Lung (tissue), 12 donors: Measurements from ENCODE around the gene SFXN1. TPM values are rescaled to one million over a fixed set of nuclear protein-coding genes. Genes with fewer than 3 reads are reported as not detected.

Experiments used
- ATAC-seq: fragments of 200-7000 bp; cut with Tn5 transposase; one replicate; pipeline ENCODE4 v1.9.1; 2020; ENCODE audit warnings: moderate number of reproducible peaks; ENCODE audit not compliant: insufficient read depth, low FRiP score
- DNase-seq, 3 donors: peaks; one replicate each; pipeline ENCODE4 v3.0.0-alpha.2; 2013 to 2017
- H3K27ac ChIP-seq, 2 donors: one replicate each; pipeline ENCODE4 v1.5.1; 2013; ENCODE audit warnings: mild to moderate bottlenecking in 2 of 2, moderate library complexity in 2 of 2, control low read depth in 1 of 2, inconsistent platforms in 1 of 2, low read depth in 1 of 2, low read length in 1 of 2
- H3K27me3 ChIP-seq, 3 donors: one replicate each; pipeline ENCODE4 v1.5.1; 2013; ENCODE audit warnings: low read length in 2 of 3; ENCODE audit not compliant: control insufficient read depth in 3 of 3, insufficient read depth in 3 of 3
- H3K36me3 ChIP-seq, 4 donors: one replicate each; pipeline ENCODE4 v1.5.1; 2013; ENCODE audit warnings: low read length in 4 of 4, mild to moderate bottlenecking in 1 of 4, moderate library complexity in 1 of 4; ENCODE audit not compliant: control insufficient read depth in 4 of 4, insufficient read depth in 4 of 4
- H3K4me1 ChIP-seq, 5 donors: one replicate each; pipeline ENCODE4 v1.5.1; 2013; ENCODE audit warnings: low read length in 5 of 5, mild to moderate bottlenecking in 2 of 5, moderate library complexity in 1 of 5; ENCODE audit not compliant: control insufficient read depth in 5 of 5, insufficient read depth in 5 of 5
- H3K4me3 ChIP-seq: one replicate; pipeline ENCODE4 v1.5.1; 2013; ENCODE audit warnings: mild to moderate bottlenecking, control low read depth, moderate library complexity
- H3K9ac ChIP-seq, 2 donors: one replicate each; pipeline ENCODE4 v1.5.1; 2013; ENCODE audit warnings: low read length in 2 of 2, control low read depth in 1 of 2; ENCODE audit not compliant: insufficient read depth in 1 of 2
- H3K9me3 ChIP-seq, 4 donors: one replicate each; pipeline ENCODE4 v1.5.1; 2013; ENCODE audit warnings: low read length in 3 of 4, mild to moderate bottlenecking in 1 of 4, moderate library complexity in 1 of 4; ENCODE audit not compliant: control insufficient read depth in 4 of 4, insufficient read depth in 3 of 4
- CTCF ChIP-seq: IDR thresholded peaks from 2 replicates; pipeline ENCODE4 v1.5.1; 2012; ENCODE audit warnings: mild to moderate bottlenecking; ENCODE audit errors: control extremely low read depth, extremely low read depth
- whole genome bisulfite sequencing, 2 donors: extraction: QIAGEN DNeasy Blood & Tissue Kit; methylation state at CpG; one replicate each; pipeline ENCODE4 v1.1.7; 2013; 5-methylcytosine and 5-hydroxymethylcytosine counted together
- polyA plus RNA-seq, 2 donors: library from polyadenylated mRNA; stranded (reverse); fragments of 200-250 nt; gene quantifications; one replicate each; pipeline ENCODE4 v1.2.1, GENCODE V29; 2013
- total RNA-seq, 2 donors: library from RNA; depleted of rRNA in 1 of 2; stranded (reverse); fragments of >200 nt in 1 of 2; gene quantifications; one replicate each; pipeline ENCODE4 v1.2.1, GENCODE V29; 2014 to 2021
- donor health status: control.
- donor health status: control.
- donor health status: Bipolar disorder and iron deficiency.
- donor health status: healthy.
- donor health status: DM: yes; HTN: yes; CAD: no.

SFXN1 gene
- total and polyA plus RNA-seq, 4 donors = 5.7 to 42.2 (median 19.0) TPM

DNA sequence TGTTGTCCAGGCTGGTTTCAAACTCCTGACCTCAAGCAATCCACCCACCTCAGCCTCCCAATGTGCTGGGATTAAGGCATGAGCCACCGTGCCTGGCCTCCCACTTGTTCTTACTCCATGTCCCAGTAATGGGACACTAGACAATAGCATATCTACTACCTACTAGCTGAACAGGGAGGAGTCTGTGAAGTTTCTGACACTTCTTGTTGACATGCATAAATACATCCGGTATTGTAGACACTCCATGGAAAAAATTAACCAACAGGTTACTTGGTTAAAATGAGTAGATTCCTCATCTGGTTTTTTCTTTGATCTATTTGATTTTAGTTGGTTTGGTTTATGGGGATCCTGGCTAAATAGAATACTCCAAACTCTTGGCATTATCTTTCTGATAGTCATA lies 88.3 kb downstream of the SFXN1 start:
- no peaks in the 10 kb centered on the region for H3K4me1 ChIP-seq
- no peak for TF ChIP-seq CTCF
- H3K9ac ChIP-seq = no peak overlapping the region
- H3K36me3 ChIP-seq = no peaks in the 10 kb centered on the region
- WGBS, 2 donors = 80 to 91% methylated on average over 2 of the region's 2 CpGs
- H3K27me3 ChIP-seq = peaks cover 0 to 2% (median 2%) of the 10 kb centered on the region in 3 donors
- H3K4me3 ChIP-seq = no peak overlapping the region
- DNase-seq (no peak), ATAC-seq (no peak)
- no peaks in the 10 kb centered on the region for H3K9me3 ChIP-seq
- no peak overlapping the region for H3K27ac ChIP-seq

DNA sequence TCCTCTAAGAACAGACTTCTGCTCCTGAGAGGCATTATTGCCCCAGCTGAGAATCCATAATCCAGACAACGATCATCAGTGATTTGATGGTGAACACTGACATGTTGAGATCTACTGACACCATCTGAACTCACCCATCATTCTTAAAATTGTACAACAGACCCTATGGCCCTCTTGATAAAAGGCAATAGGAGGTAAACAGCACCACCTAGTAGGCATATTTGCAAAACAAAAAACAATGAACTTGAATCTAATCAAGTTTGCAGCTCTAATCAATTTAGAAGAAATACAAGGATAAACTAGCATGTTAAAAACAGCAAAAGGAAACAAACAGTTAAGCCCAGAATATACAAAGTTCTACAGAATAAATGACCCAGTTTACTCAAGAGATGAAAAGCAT lies 89.6 kb downstream of the SFXN1 start:
- no peak overlapping the region for H3K4me3 ChIP-seq
- no peaks in the 10 kb centered on the region for H3K4me1 ChIP-seq
- no peaks in the 10 kb centered on the region for H3K36me3 ChIP-seq
- no peak overlapping the region for H3K9ac ChIP-seq
- no peak for TF ChIP-seq CTCF
- WGBS, 2 donors = 69 to 78% methylated on average over 1 of the region's 1 CpG
- H3K27me3 ChIP-seq = peaks cover 0 to 4% (median 2%) of the 10 kb centered on the region in 3 donors
- ATAC-seq (no peak), DNase-seq (no peak)
- no peak overlapping the region for H3K27ac ChIP-seq
- no peaks in the 10 kb centered on the region for H3K9me3 ChIP-seq

- no peaks in the 10 kb centered on the region for H3K9me3 ChIP-seq
- H3K9ac ChIP-seq = no peak overlapping the region
- WGBS, 2 donors = 91 to 94% methylated on average over 4 of the region's 4 CpGs
- peaks cover 0 to 11% (median 4%) of the 10 kb centered on the region in 3 donors for H3K27me3 ChIP-seq
- DNase-seq = no peak
- no peaks in the 10 kb centered on the region for H3K36me3 ChIP-seq
- no peak overlapping the region for H3K27ac ChIP-seq
- no peak for TF ChIP-seq CTCF
- H3K4me1 ChIP-seq = no peaks in the 10 kb centered on the region
- no peak overlapping the region for H3K4me3 ChIP-seq
- ATAC-seq = no peak
Observed at GRCh38 chr5:175569701-175570100, 91.3 kb downstream of the SFXN1 start.

DNA sequence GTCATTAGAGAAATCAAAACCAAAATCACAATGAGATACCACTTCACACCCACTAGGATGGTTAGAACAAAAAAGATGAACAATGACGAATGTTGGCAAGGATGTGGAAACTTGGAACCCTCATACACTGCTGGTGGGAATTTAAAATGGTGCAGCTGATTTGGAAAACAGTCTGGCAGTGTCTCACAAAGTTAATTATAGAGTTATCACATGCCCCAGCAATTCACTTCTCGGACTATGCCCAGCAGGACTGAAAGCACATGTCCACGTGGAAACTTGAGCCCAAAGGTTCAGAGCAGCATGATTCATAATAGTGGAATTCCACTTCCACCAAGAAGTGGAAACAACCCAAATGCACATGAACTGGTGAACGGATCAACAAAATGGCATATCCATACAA lies 94.5 kb downstream of the SFXN1 start:
- Histone ChIP-seq H3K27me3 (peaks cover 0 to 11% (median 6%) of the 10 kb centered on the region in 3 donors), H3K36me3 (no peaks in the 10 kb centered on the region), H3K4me3 (no peak overlapping the region), H3K4me1 (no peaks in the 10 kb centered on the region), H3K9me3 (no peaks in the 10 kb centered on the region), H3K27ac (peak overlapping the region in 1 of 2 donors; percentile 85), H3K9ac (no peak overlapping the region)
- DNase-seq (no peak), ATAC-seq (no peak)
- TF ChIP-seq CTCF = no peak
- WGBS, 2 donors = 70 to 88% methylated on average over 4 of the region's 4 CpGs
